ENCODE measurements around the gene PIPOX.
A peak's percentile ranks its signal among the peaks of the same experiment; 100 is the strongest.
"Not testable (repeated sequence)": the region's sequence is repeated elsewhere in the genome, so short reads cannot be mapped to it uniquely, and the experiment has no call there.

Gene PIPOX

GRCh38 chr17:29076722-29077121 is 33.8 kb downstream of the PIPOX start:
- DNase-seq = no peak

GRCh38 chr17:29077320-29077719 is 34.4 kb downstream of the PIPOX start:
- no peak for DNase-seq

- peak; percentile 35 for DNase-seq
Measured at GRCh38 chr17:29078183-29079045, 35.5 kb downstream of the PIPOX start.

GRCh38 chr17:29079433-29079832 is 36.5 kb downstream of the PIPOX start:
- DNase-seq = no peak

- DNase-seq = no peak
Measured at GRCh38 chr17:29079887-29080286, 36.9 kb downstream of the PIPOX start.

GRCh38 chr17:29080323-29080722 is 37.4 kb downstream of the PIPOX start:
- DNase-seq = no peak

- no peak for DNase-seq
Measured at GRCh38 chr17:29080965-29081364, 38.0 kb downstream of the PIPOX start.

- peak; percentile 23 for DNase-seq
Measured at GRCh38 chr17:29084541-29085146, 41.7 kb downstream of the PIPOX start.

- no peak for DNase-seq
Measured at GRCh38 chr17:29085223-29085622, 42.3 kb downstream of the PIPOX start.

- no peak for DNase-seq
Measured at GRCh38 chr17:29086628-29087332, 43.8 kb downstream of the PIPOX start.

GRCh38 chr17:29088782-29089181 is 45.8 kb downstream of the PIPOX start:
- not testable (repeated sequence) for DNase-seq

GRCh38 chr17:29089601-29090044 is 46.7 kb downstream of the PIPOX start:
- no peak for DNase-seq

GRCh38 chr17:29090108-29090507 is 47.2 kb downstream of the PIPOX start:
- no peak for DNase-seq

- no peak for DNase-seq
Measured at GRCh38 chr17:29090750-29091605, 48.0 kb downstream of the PIPOX start.

GRCh38 chr17:29091606-29092289 is 48.8 kb downstream of the PIPOX start:
- no peak for DNase-seq

- DNase-seq = no peak
Measured at GRCh38 chr17:29093090-29093871, 50.3 kb downstream of the PIPOX start.

- no peak for DNase-seq
Measured at GRCh38 chr17:29094101-29094708, 51.3 kb downstream of the PIPOX start.

GRCh38 chr17:29095439-29095838 is 52.5 kb downstream of the PIPOX start:
- no peak for DNase-seq

GRCh38 chr17:29096094-29096493 is 53.2 kb downstream of the PIPOX start:
- DNase-seq = no peak

- no peak for DNase-seq
Measured at GRCh38 chr17:29099527-29099926, 56.6 kb downstream of the PIPOX start.

- no peak for DNase-seq
Measured at GRCh38 chr17:29100296-29100695, 57.4 kb downstream of the PIPOX start.

All from fibroblast of skin of scalp (primary cell).